RWPE1 (cell line): ENCODE data around the gene HINFP.
"Not testable (repeated sequence)": the region's sequence is repeated elsewhere in the genome, so short reads cannot be mapped to it uniquely, and the experiment has no call there.

Source experiments
- CTCF ChIA-PET: fragments of 350-600 bp; sonication (Branson Sonifier 250); formaldehyde crosslinking; extraction: SDS; loops from one replicate; lab custom pipeline; 2021; lab: Yijun Ruan, JAX
- POLR2A ChIA-PET: fragments of 400-600 bp; formaldehyde crosslinking; extraction: SDS; loops from one replicate; lab custom pipeline; 2020; ENCODE audit warnings: antibody characterized with exemption; ENCODE audit not compliant: low non-redundant PET; lab: Yijun Ruan, JAX
- DNase-seq: peaks from one replicate; pipeline ENCODE4 v3.0.0; 2012; ENCODE audit warnings: low spot score
- H3K27ac ChIP-seq: fragments of 450-650 bp; 2 replicates; pipeline ENCODE4 v1.5.1; 2017
- TF ChIP-seq, protein P1 (sequence below): fragments of 450-650 bp; conservative IDR thresholded peaks from 2 replicates; pipeline ENCODE4 v1.5.1; 2017; ENCODE audit warnings: low read depth, mild to moderate bottlenecking

The HINFP gene

DNA sequence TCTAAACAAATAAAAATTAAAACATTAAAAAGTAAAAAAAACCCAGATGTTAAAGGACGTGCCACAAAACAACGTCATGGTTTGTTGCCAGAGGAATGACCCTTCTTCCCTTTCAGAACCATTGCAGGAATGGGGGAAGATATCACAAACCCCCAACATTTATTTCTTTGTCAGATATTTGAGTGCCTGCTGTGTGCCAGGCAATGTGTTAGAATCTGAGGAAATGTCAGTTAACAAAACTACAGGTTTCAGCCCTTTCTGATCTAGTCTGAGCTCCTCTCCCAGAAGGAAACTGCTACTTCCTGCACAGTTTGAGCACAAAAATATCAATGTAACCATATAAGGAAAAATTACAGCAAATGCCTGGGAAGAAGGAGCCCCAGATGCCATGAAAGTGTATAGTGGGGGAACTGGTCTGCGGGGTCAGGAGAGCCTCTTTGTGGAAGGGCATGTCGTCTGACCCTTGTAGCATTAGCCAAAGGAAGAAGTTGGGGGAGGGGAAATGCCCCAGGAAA lies 56.8 kb downstream of the HINFP start:
- no peak overlapping the region for H3K27ac ChIP-seq
- CTCF ChIA-PET = no interaction called here
- no peak for DNase-seq
- TF ChIP-seq, protein P1, sequence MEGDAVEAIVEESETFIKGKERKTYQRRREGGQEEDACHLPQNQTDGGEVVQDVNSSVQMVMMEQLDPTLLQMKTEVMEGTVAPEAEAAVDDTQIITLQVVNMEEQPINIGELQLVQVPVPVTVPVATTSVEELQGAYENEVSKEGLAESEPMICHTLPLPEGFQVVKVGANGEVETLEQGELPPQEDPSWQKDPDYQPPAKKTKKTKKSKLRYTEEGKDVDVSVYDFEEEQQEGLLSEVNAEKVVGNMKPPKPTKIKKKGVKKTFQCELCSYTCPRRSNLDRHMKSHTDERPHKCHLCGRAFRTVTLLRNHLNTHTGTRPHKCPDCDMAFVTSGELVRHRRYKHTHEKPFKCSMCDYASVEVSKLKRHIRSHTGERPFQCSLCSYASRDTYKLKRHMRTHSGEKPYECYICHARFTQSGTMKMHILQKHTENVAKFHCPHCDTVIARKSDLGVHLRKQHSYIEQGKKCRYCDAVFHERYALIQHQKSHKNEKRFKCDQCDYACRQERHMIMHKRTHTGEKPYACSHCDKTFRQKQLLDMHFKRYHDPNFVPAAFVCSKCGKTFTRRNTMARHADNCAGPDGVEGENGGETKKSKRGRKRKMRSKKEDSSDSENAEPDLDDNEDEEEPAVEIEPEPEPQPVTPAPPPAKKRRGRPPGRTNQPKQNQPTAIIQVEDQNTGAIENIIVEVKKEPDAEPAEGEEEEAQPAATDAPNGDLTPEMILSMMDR = no peak
- POLR2A ChIA-PET = interaction anchor here (0.5 kb wide), 1 partner anchor 93 kb away, joined by 8 read pairs; no protein-coding TSS in a partner anchor

DNA sequence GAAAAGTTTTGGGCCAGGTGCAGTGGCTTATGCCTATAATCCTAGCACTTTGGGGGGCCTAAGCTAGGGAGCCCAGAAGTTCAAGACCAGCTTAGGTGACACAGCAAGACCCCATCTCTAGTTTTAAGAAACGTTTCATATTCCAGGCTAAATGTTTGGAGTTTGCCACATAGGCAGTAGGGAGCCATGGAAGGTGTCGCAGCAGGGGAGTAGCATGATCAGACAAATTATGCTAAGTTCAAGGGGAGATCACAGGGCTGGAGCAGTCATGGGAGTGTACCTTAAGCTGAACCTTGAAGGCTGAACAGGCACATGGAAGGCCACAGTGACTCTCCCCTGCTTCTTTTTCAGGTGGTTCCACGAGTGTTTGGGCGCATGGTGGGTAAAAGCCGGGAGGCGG lies 58.0 kb downstream of the HINFP start:
- H3K27ac ChIP-seq = no peak overlapping the region
- DNase-seq = no peak
- POLR2A ChIA-PET = no interaction called here
- TF ChIP-seq, protein P1 = no peak
- CTCF ChIA-PET = interaction anchor here (0.6 to 0.8 kb wide), 2 partner anchors 22 to 98 kb away, joined by 4 read pairs; no protein-coding TSS in a partner anchor

DNA sequence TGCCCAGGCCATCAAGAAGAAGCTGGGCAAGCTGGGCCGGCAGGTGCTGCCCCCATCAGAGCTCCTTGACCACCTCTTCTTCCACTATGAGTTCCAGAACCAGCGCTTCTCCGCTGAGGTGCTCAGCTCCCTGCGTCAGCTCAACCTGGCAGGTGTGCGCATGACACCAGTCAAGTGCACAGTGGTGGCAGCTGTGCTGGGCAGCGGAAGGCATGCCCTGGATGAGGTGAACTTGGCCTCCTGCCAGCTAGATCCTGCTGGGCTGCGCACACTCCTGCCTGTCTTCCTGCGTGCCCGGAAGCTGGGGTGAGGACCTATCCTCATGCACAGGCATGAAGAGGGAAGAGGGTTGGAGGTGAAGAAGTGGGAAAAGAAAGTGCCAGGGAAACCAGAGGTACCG lies 58.6 kb downstream of the HINFP start:
- CTCF ChIA-PET = interaction anchor here (0.6 to 0.8 kb wide), 2 partner anchors 21 to 97 kb away, joined by 4 read pairs; no protein-coding TSS in a partner anchor
- DNase-seq = no peak
- H3K27ac ChIP-seq = no peak overlapping the region
- TF ChIP-seq, protein P1 = no peak
- POLR2A ChIA-PET = no interaction called here

DNA sequence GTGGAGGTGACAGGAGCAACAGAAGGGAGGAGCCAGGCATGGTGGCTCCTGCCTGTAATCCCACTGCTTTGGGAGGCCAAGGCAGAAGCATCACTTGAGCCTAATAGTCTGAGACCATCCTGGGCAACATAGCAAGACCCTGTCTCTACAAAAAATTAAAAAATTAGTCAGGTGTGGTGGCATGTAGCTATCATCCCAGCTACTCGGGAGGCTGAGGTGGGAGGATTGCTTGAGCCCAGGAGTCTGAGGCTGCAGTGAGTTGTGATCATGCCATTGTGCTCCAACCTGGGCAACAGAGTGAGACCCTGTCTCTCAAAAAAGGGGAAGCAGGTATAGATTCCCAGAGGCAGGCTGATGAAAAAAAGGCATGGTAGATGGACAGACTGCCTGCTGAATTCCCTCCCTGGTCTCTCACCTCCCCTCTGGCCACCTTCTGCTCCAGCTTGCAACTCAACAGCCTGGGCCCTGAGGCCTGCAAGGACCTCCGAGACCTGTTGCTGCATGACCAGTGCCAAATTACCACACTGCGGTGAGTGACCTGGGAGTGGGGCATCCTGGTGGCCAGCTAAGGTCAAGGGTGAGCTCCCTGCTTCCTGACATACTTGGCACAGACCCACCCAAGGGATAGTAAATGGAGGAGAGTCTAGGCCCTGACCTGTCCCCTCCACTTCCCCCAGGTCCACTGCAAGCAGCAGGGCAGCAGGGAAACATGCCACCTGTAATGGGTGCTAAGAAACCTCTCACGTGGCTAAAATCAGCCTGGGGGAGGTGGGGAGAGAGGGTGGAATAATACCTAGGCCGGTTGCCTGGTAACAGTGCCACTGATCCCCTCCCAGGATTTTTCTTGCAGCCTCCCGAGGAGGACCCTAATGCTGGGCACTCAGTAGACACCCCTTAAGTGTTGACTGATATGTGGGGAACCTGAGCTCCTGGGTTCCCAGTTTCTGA lies 59.6 kb downstream of the HINFP start:
- ChIA-PET POLR2A (no interaction called here), CTCF (interaction anchor here (0.6 to 1.1 kb wide), 2 partner anchors 16 to 25 kb away, joined by 3 read pairs; partner anchors contain the start of gene CBL)

DNA sequence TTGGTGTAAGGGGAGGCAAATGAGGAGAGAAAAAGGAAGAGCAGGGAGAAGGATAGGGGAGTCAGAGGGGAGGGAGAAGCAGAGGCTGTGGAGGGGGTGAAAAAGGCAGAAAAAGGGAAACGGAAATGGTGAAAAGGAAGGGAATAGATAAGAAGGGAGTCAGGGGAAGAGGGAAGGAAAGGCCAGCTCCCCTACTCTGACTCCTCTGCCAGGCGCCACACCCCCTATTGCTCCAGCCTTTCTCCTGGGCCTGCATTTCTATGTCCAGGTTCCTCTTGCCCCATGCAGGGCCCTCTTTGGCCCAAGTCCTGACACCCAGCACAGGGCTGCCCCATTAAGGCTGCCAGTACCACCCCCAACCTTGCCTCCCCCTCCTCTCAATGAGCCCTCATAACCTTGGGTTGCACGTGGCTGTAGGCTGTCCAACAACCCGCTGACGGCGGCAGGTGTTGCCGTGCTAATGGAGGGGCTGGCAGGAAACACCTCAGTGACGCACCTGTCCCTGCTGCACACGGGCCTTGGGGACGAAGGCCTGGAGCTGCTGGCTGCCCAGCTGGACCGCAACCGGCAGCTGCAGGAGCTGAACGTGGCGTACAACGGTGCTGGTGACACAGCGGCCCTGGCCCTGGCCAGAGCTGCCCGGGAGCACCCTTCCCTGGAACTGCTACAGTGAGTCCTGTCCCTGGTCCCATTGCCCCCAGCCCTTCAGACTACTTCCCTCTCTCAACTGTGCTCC lies 60.5 kb downstream of the HINFP start:
- ChIA-PET POLR2A (no interaction called here), CTCF (interaction anchor here (1.1 kb wide), 1 partner anchor 15 kb away, joined by 3 read pairs; no protein-coding TSS in a partner anchor)
- no peak overlapping the region for H3K27ac ChIP-seq
- TF ChIP-seq, protein P1 = no peak
- no peak for DNase-seq

More for the DNA sequence above, 59.6 kb downstream of the HINFP start:
- TF ChIP-seq, protein P1 = no peak
- no peak overlapping the region for H3K27ac ChIP-seq
- no peak for DNase-seq

DNA sequence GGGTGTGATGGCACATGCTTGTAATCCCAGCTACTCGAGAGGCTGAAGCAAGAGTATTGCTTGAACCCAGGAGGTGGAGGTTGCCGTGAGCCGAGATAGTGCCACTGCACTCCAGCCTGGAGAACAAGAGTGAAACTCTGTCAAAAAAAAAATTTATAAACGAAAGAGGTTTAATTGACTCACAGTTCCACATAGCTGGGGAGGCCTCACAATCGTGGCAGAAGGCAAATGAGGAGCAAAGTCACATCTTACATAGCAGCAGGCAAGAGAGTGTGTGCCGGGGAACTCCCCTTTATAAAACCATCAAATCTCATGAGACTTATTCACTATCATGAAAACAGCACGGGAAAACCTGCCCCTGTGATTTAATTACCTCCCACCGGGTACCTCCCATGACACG lies 63.0 kb downstream of the HINFP start:
- POLR2A ChIA-PET, H3K27ac ChIP-seq, DNase-seq: not testable (repeated sequence)
- CTCF ChIA-PET = interaction anchor here (0.8 kb wide), 1 partner anchor 12 kb away, joined by 3 read pairs; no protein-coding TSS in a partner anchor
